HCT116 (cell line): ENCODE data around the gene PLAU. TPM values are rescaled to one million over a fixed set of nuclear protein-coding genes. Genes with fewer than 3 reads are reported as not detected.

Experiments
- ATAC-seq: fragments of 200-7000 bp; cut with Tn5 transposase; 2 replicates; pipeline ENCODE4 v1.9.1; 2020; ENCODE audit warnings: mild to moderate bottlenecking, moderate library complexity
- BruUV-seq: library from RNA; stranded (reverse); fragments of 400-500 nt; replicated peaks from 2 replicates; lab custom pipeline; 2021; lab: Mats Ljungman, UMichigan
- CTCF ChIA-PET: fragments of 300-600 bp; sonication (Branson Sonifier 250); formaldehyde crosslinking; loops from one replicate; lab custom pipeline; 2021; ENCODE audit warnings: antibody characterized with exemption; lab: Charles Lee
- POLR2A ChIA-PET: fragments of 300-600, 350-600 bp; sonication (Branson Sonifier 250); formaldehyde crosslinking; loops from one replicate; lab custom pipeline; 2021; ENCODE audit warnings: antibody characterized with exemption; lab: Charles Lee
- RAD21 ChIA-PET, 2 experiments: fragments of 300-600 bp; sonication (Branson Sonifier 250); formaldehyde crosslinking; loops; one replicate each; lab custom pipeline; 2023; ENCODE audit warnings: low total read pairs in 2 of 2; ENCODE audit not compliant: uncharacterized antibody in 2 of 2, unreplicated experiment in 2 of 2, low non-redundant PET in 1 of 2; lab: Charles Lee
- DNase-seq: peaks from one replicate; pipeline ENCODE4 v3.0.0-alpha.2; 2010; ENCODE audit warnings: low read depth, low spot score
- H2AFZ ChIP-seq: fragments of 200-600 bp; shearing (Covaris generic), sonication (generic); 2 replicates; pipeline ENCODE4 v1.6.1; 2017; ENCODE audit warnings: low read depth, mixed run types, mixed read lengths, antibody characterized with exemption, low read length; ENCODE audit not compliant: poor library complexity, severe bottlenecking
- H3K27ac ChIP-seq: 2 replicates; pipeline ENCODE4 v1.5.1; 2012; ENCODE audit warnings: low read depth, low read length
- H3K27me3 ChIP-seq: fragments of 200-600 bp; sonication (generic); 2 replicates; pipeline ENCODE4 v1.6.1; 2016; ENCODE audit warnings: mixed run types, low read length, mixed read lengths; ENCODE audit not compliant: insufficient read depth
- H3K36me3 ChIP-seq, 2 experiments: fragments of 200-500 bp in 1 of 2; fragments of 200-600 bp in 1 of 2; sonication (Bioruptor generic) in 1 of 2; sonication (generic) in 1 of 2; 2 replicates each; pipeline versions ENCODE4 v1.5.1 to v1.6.1; 2014 to 2016; ENCODE audit warnings: low read length in 2 of 2, inconsistent platforms in 1 of 2, mixed read lengths in 1 of 2, mixed run types in 1 of 2; ENCODE audit not compliant: insufficient read depth in 2 of 2, control insufficient read depth in 1 of 2
- H3K4me1 ChIP-seq, 2 experiments: fragments of 200-600 bp in 1 of 2; sonication (generic) in 1 of 2; 2 replicates each; pipeline versions ENCODE4 v1.5.1 to v1.6.1; 2012 to 2017; ENCODE audit warnings: low read length in 2 of 2, inconsistent platforms in 1 of 2, mild to moderate bottlenecking in 1 of 2, mixed read lengths in 1 of 2, mixed run types in 1 of 2, moderate library complexity in 1 of 2; ENCODE audit not compliant: insufficient read depth in 2 of 2, control insufficient read depth in 1 of 2
- H3K4me2 ChIP-seq: fragments of 200-600 bp; sonication (generic); 2 replicates; pipeline ENCODE4 v1.6.1; 2017; ENCODE audit warnings: mixed run types, low read length, mixed read lengths
- H3K4me3 ChIP-seq, 2 experiments: fragments of 200-600 bp in 1 of 2; sonication (generic) in 1 of 2; replicated peaks in 1 of 2; 2 replicates each; pipeline ENCODE4 v1.5.1; 2011 to 2016; ENCODE audit warnings: low read length in 2 of 2, control low read depth in 1 of 2, low read depth in 1 of 2, mild to moderate bottlenecking in 1 of 2, mixed read lengths in 1 of 2, mixed run types in 1 of 2
- H3K79me2 ChIP-seq: fragments of 200-600 bp; sonication (generic); 2 replicates; pipeline ENCODE4 v1.6.1; 2017; ENCODE audit warnings: mild to moderate bottlenecking, mixed run types, low read length, moderate library complexity, mixed read lengths; ENCODE audit not compliant: insufficient read depth
- H3K9ac ChIP-seq: fragments of 200-600 bp; sonication (generic); 2 replicates; pipeline ENCODE4 v1.6.1; 2016; ENCODE audit warnings: low read length, mixed read lengths
- H3K9me2 ChIP-seq: fragments of 200-600 bp; sonication (generic), shearing (Covaris generic); 2 replicates; pipeline ENCODE4 v1.6.1; 2017; ENCODE audit warnings: mixed run types, mild to moderate bottlenecking, moderate library complexity; ENCODE audit not compliant: insufficient read depth
- H3K9me3 ChIP-seq, 2 experiments: fragments of 200-500 bp in 1 of 2; fragments of 200-600 bp in 1 of 2; sonication (Bioruptor generic) in 1 of 2; sonication (generic) in 1 of 2; 2 replicates each; pipeline ENCODE4 v1.6.1; 2014 to 2017; ENCODE audit warnings: low read length in 2 of 2, mixed read lengths in 2 of 2, inconsistent platforms in 1 of 2, low read depth in 1 of 2, mild to moderate bottlenecking in 1 of 2, mixed run types in 1 of 2, moderate library complexity in 1 of 2; ENCODE audit not compliant: control insufficient read depth in 1 of 2, insufficient read depth in 1 of 2
- H4K20me1 ChIP-seq: fragments of 200-600 bp; sonication (generic), shearing (Covaris generic); 2 replicates; pipeline ENCODE4 v1.6.1; 2017; ENCODE audit warnings: mixed run types, mild to moderate bottlenecking, moderate library complexity; ENCODE audit not compliant: insufficient read depth
- ATF3 ChIP-seq: IDR thresholded peaks from 2 replicates; pipeline ENCODE4 v1.6.1; 2012
- CEBPB ChIP-seq: IDR thresholded peaks from 2 replicates; pipeline ENCODE4 v1.6.1; 2012; ENCODE audit warnings: low read depth
- CTCF ChIP-seq, 3 experiments: fragments of 200-600 bp in 1 of 3; sonication (generic) in 1 of 3; IDR thresholded peaks in 2 of 3; conservative IDR thresholded peaks in 1 of 3; 2 replicates each; pipeline ENCODE4 v1.5.1; 2012 to 2017; ENCODE audit warnings: low read depth in 2 of 3, low read length in 2 of 3, antibody characterized with exemption in 1 of 3, borderline replicate concordance in 1 of 3, control low read depth in 1 of 3, mild to moderate bottlenecking in 1 of 3, mixed read lengths in 1 of 3, mixed run types in 1 of 3, moderate library complexity in 1 of 3; ENCODE audit not compliant: insufficient read depth in 1 of 3
- EGR1 ChIP-seq: IDR thresholded peaks from 2 replicates; pipeline ENCODE4 v1.6.1; 2012; ENCODE audit warnings: low read depth
- ELF1 ChIP-seq: IDR thresholded peaks from 2 replicates; pipeline ENCODE4 v1.6.1; 2012; ENCODE audit warnings: low read depth, borderline replicate concordance
- FOSL1 ChIP-seq: IDR thresholded peaks from 2 replicates; pipeline ENCODE4 v1.6.1; 2012; ENCODE audit warnings: low read depth
- JUND ChIP-seq: IDR thresholded peaks from 2 replicates; pipeline ENCODE4 v1.6.1; 2012
- MAX ChIP-seq: IDR thresholded peaks from 2 replicates; pipeline ENCODE4 v1.6.1; 2012
- POLR2AphosphoS5 ChIP-seq: IDR thresholded peaks from 2 replicates; pipeline ENCODE4 v1.6.1; 2011; ENCODE audit warnings: mild to moderate bottlenecking, low read depth, low read length, moderate library complexity
- REST ChIP-seq: IDR thresholded peaks from 2 replicates; pipeline ENCODE4 v1.6.1; 2012; ENCODE audit warnings: low read depth
- SIN3A ChIP-seq: IDR thresholded peaks from 2 replicates; pipeline ENCODE4 v1.6.1; 2012; ENCODE audit warnings: low read depth
- SP1 ChIP-seq: IDR thresholded peaks from 2 replicates; pipeline ENCODE4 v1.6.1; 2012; ENCODE audit warnings: low read depth
- SRF ChIP-seq: IDR thresholded peaks from 2 replicates; pipeline ENCODE4 v1.6.1; 2012; ENCODE audit warnings: low read depth
- TCF7L2 ChIP-seq: IDR thresholded peaks from 2 replicates; pipeline ENCODE4 v1.7.0; 2011; ENCODE audit warnings: borderline replicate concordance, inconsistent platforms; ENCODE audit not compliant: insufficient read depth, insufficient read length; ENCODE audit errors: extremely low read depth
- YY1 ChIP-seq: IDR thresholded peaks from 2 replicates; pipeline ENCODE4 v1.6.1; 2011; ENCODE audit warnings: low read length, low read depth, moderate library complexity, mild to moderate bottlenecking; ENCODE audit not compliant: insufficient replicate concordance; ENCODE audit errors: extremely low read depth
- ZFX ChIP-seq: fragments of 450-650 bp; IDR thresholded peaks from 2 replicates; pipeline ENCODE4 v1.6.1; 2017
- ZNF274 ChIP-seq: fragments of 200-500 bp; sonication (Bioruptor generic); IDR thresholded peaks from 2 replicates; pipeline ENCODE4 v1.6.1; 2014; ENCODE audit warnings: mild to moderate bottlenecking, low read depth, low read length, inconsistent platforms
- intact Hi-C: fragments of 100-400 bp; cut with micrococcal nuclease; formaldehyde crosslinking; loops from 2 replicates; pipeline ENCODE4 v1.10.0; 2022
- total RNA-seq: library from RNA; stranded (reverse); gene quantifications from one replicate; pipeline ENCODE4 v1.2.1, GENCODE V29; 2021; ENCODE audit not compliant: unreplicated experiment

Gene PLAU
- total RNA-seq, 1 experiment from 2014 or later, result 60.3 TPM

GRCh38 chr10:73950155-73950948 is 39.4 kb downstream of the PLAU start:
- H3K36me3 ChIP-seq, result no peaks in the 10 kb centered on the region
- CTCF ChIA-PET, result no interaction called here
- no peaks in the 10 kb centered on the region for H3K4me1 ChIP-seq
- intact Hi-C loops, result no loop called here
- H3K79me2 ChIP-seq, result no peaks in the 10 kb centered on the region
- BruUV-seq, result no TSS peak
- DNase-seq (no peak), ATAC-seq (no peak)
- POLR2A ChIA-PET, result no interaction called here
- no peaks in the 10 kb centered on the region for H3K9me2 ChIP-seq
- no peak overlapping the region for H3K4me2 ChIP-seq
- no peak overlapping the region for H2AFZ ChIP-seq
- H3K9me3 ChIP-seq, result no peaks in the 10 kb centered on the region
- H3K27ac ChIP-seq, result no peak overlapping the region
- no peak overlapping the region for H3K4me3 ChIP-seq
- TF ChIP-seq SIN3A (no peak), SRF (no peak), SP1 (no peak), TCF7L2 (no peak), EGR1 (no peak), ATF3 (no peak), MAX (no peak), ZFX (no peak), CTCF (IDR thresholded peaks at IDR 0.05 in 2 of 3, conservative IDR thresholded peaks at IDR 0.05 in 1 of 3; ENCODE audit: borderline replicate concordance in 1 of 3, insufficient read depth in 1 of 3, low read depth in 2 of 3, low read length in 2 of 3) (no peak), ELF1 (no peak), POLR2AphosphoS5 (no peak), REST (no peak), FOSL1 (no peak), YY1 (no peak), CEBPB (no peak), ZNF274 (no peak), JUND (no peak)
- RAD21 ChIA-PET, result no interaction called here
- no peak overlapping the region for H3K9ac ChIP-seq
- no peaks in the 10 kb centered on the region for H3K27me3 ChIP-seq
- H4K20me1 ChIP-seq, result no peaks in the 10 kb centered on the region
